A673 (cell line): ENCODE data around the gene ELK4.

Source experiments
- CTCF ChIP-seq: fragments of 300-800, 200-600 bp; sonication (generic); conservative IDR thresholded peaks from 2 replicates; pipeline ENCODE4 v1.5.1; 2017; ENCODE audit warnings: low read depth, mild to moderate bottlenecking, antibody characterized with exemption, low read length, moderate library complexity, mixed read lengths
- EZH2 ChIP-seq: fragments of 200-600 bp; sonication (generic); IDR thresholded peaks from 2 replicates; pipeline ENCODE4 v1.6.1; 2017; ENCODE audit warnings: borderline replicate concordance, low read depth, mild to moderate bottlenecking, mixed read lengths, antibody characterized with exemption, low read length; ENCODE audit not compliant: poor library complexity, severe bottlenecking

GRCh38 chr1:205664399-205665017 is 32.7 kb upstream of the ELK4 start:
- TF ChIP-seq EZH2 (no peak), CTCF (no peak)
